NCI-H524 (cell line): ENCODE data around the gene UQCC5.

Experiments used
- DNase-seq, 2 experiments: peaks; one replicate each; lab custom pipeline; 2025; lab: John Stamatoyannopoulos, UW

UQCC5 gene

GRCh38 chr3:52534281-52535183 lies 1.9 kb upstream of the UQCC5 start:
- no peak for DNase-seq

GRCh38 chr3:52535411-52536111 lies 844 bp upstream of the UQCC5 start:
- no peak for DNase-seq

- DNase-seq = no peak
These were observed 365 bp upstream of the UQCC5 start for GRCh38 chr3:52536112-52536368.

- DNase-seq = no peak
These were observed 788 bp downstream of the UQCC5 start for GRCh38 chr3:52537165-52537620.

- no peak for DNase-seq
These were observed 1.5 kb downstream of the UQCC5 start for GRCh38 chr3:52537726-52538421.

- no peak for DNase-seq
These were observed 2.7 kb downstream of the UQCC5 start for GRCh38 chr3:52539010-52539653.

GRCh38 chr3:52541050-52541449 lies 4.6 kb downstream of the UQCC5 start:
- no peak for DNase-seq

- DNase-seq = peak in 1 of 2 experiments; percentile 34
These were observed 8.5 kb downstream of the UQCC5 start for GRCh38 chr3:52544937-52545336.

- DNase-seq = no peak
These were observed 9.9 kb downstream of the UQCC5 start for GRCh38 chr3:52546111-52546901.

- no peak for DNase-seq
These were observed 10.7 kb downstream of the UQCC5 start for GRCh38 chr3:52547143-52547542.

GRCh38 chr3:52551118-52551517 lies 14.7 kb downstream of the UQCC5 start:
- DNase-seq = no peak

GRCh38 chr3:52552089-52552488 lies 15.7 kb downstream of the UQCC5 start:
- DNase-seq = no peak

- DNase-seq = no peak
These were observed 17.8 kb downstream of the UQCC5 start for GRCh38 chr3:52554026-52554755.

GRCh38 chr3:52555056-52555455 lies 18.7 kb downstream of the UQCC5 start:
- DNase-seq = no peak

GRCh38 chr3:52557011-52557960 lies 20.9 kb downstream of the UQCC5 start:
- DNase-seq = no peak

- no peak for DNase-seq
These were observed 22.0 kb downstream of the UQCC5 start for GRCh38 chr3:52558436-52558835.

- no peak for DNase-seq
These were observed 24.8 kb downstream of the UQCC5 start for GRCh38 chr3:52561028-52561747.

GRCh38 chr3:52563984-52564383 lies 27.6 kb downstream of the UQCC5 start:
- no peak for DNase-seq

- DNase-seq = no peak
These were observed 31.7 kb downstream of the UQCC5 start for GRCh38 chr3:52568069-52568468.
